Measurements from ENCODE around the gene PIP4P1.

DNA sequence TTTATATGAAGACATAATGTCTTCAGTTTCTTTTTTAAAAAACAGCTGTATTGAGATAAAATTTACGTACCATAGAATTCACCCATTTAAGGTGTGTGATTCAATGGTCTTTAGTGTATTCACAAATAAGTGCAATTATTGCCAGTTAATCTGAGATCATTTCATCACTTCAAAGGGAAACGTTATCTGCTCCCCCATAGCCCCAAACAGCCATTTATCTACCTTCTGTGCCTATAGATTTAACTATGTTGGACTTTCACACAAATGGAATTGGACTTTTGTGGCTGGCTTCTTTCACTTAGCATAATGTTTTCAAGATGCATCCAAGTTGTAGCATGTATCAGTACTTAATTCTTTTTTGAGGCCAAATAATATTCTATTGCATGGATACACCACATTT lies 17.7 kb upstream of the PIP4P1 start:
- TF ChIP-seq EZH2 (IDR thresholded peaks at IDR 0.05): no peak
- TF ChIP-seq POLR2AphosphoS5 (IDR thresholded peaks at IDR 0.05; ENCODE audit: borderline replicate concordance, low read depth, low read length): no peak
- TF ChIP-seq FOXP2 (optimal IDR thresholded peaks at IDR 0.05; ENCODE audit: control extremely low read depth, extremely low read length, insufficient read depth): no peak
